GM12801 (cell line): Measurements from ENCODE around the gene NFIL3.

ENCODE experiments used
- TF ChIP-seq, protein P1 (sequence below): IDR thresholded peaks from one replicate; pipeline ENCODE4 v1.5.1; 2011; ENCODE audit warnings: control low read depth; ENCODE audit not compliant: insufficient read length; ENCODE audit errors: extremely low read depth

The NFIL3 gene

GRCh38 chr9:91386765-91387164 is 36.9 kb downstream of the NFIL3 start:
- TF ChIP-seq, protein P1, sequence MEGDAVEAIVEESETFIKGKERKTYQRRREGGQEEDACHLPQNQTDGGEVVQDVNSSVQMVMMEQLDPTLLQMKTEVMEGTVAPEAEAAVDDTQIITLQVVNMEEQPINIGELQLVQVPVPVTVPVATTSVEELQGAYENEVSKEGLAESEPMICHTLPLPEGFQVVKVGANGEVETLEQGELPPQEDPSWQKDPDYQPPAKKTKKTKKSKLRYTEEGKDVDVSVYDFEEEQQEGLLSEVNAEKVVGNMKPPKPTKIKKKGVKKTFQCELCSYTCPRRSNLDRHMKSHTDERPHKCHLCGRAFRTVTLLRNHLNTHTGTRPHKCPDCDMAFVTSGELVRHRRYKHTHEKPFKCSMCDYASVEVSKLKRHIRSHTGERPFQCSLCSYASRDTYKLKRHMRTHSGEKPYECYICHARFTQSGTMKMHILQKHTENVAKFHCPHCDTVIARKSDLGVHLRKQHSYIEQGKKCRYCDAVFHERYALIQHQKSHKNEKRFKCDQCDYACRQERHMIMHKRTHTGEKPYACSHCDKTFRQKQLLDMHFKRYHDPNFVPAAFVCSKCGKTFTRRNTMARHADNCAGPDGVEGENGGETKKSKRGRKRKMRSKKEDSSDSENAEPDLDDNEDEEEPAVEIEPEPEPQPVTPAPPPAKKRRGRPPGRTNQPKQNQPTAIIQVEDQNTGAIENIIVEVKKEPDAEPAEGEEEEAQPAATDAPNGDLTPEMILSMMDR = no peak

GRCh38 chr9:91384954-91385353 is 38.7 kb downstream of the NFIL3 start:
- TF ChIP-seq, protein P1 = no peak

GRCh38 chr9:91383577-91383976 is 40.1 kb downstream of the NFIL3 start:
- TF ChIP-seq, protein P1 = no peak

DNA sequence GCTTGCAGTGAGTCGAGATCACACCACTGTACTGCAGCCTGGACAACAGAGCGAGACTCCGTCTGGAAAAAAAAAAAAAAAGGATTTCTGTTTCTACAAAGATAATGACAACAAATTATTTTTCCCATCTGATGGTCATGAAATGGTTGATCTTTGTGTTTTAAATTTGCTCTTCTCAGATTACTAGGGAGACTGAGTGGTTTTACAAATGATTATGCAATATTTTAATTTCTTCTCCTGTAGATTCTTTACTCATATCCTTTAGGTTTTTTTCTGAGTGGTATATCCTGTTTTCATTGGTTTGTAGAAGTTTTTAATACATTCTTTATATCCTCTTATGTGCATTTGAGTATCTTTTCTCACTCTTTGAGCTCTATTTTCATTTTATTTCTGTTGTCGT is 41.3 kb downstream of the NFIL3 start:
- TF ChIP-seq, protein P1 = no peak

GRCh38 chr9:91379426-91379825 is 44.2 kb downstream of the NFIL3 start:
- TF ChIP-seq, protein P1 = no peak

GRCh38 chr9:91378695-91379127 is 44.9 kb downstream of the NFIL3 start:
- TF ChIP-seq, protein P1 = no peak

GRCh38 chr9:91376239-91376638 is 47.4 kb downstream of the NFIL3 start:
- TF ChIP-seq, protein P1 = no peak

GRCh38 chr9:91374939-91375338 is 48.7 kb downstream of the NFIL3 start:
- TF ChIP-seq, protein P1 = no peak
